ENCODE data around the gene KCNJ5.

GRCh38 chr11:128957202-128957482 is 66.0 kb downstream of the KCNJ5 start:
- TF ChIP-seq CTCF (IDR thresholded peaks at IDR 0.05) (no peak), POLR2A (IDR thresholded peaks at IDR 0.05) (no peak)
